Left ventricle myocardium inferior (tissue), 1 donor: ENCODE measurements around the gene FBXO42. TPM values are rescaled to one million over a fixed set of nuclear protein-coding genes. Genes with fewer than 3 reads are reported as not detected.
A peak's percentile ranks its signal among the peaks of the same experiment; 100 is the strongest.

Experiments used
- DNase-seq: peaks from one replicate; pipeline ENCODE4 v3.0.0-alpha.2; 2020
- H3K27ac ChIP-seq: fragments of 200-600 bp; replicated peaks from 2 replicates; pipeline ENCODE4 v1.8.0; 2021
- H3K27me3 ChIP-seq: fragments of 200-600 bp; 2 replicates; pipeline ENCODE4 v1.8.0; 2021; ENCODE audit warnings: low read depth
- H3K36me3 ChIP-seq: fragments of 200-600 bp; 2 replicates; pipeline ENCODE4 v1.8.0; 2021
- H3K4me1 ChIP-seq: fragments of 200-600 bp; 2 replicates; pipeline ENCODE4 v1.8.0; 2021
- H3K4me3 ChIP-seq: fragments of 200-600 bp; 2 replicates; pipeline ENCODE4 v1.8.0; 2021; ENCODE audit warnings: mild to moderate bottlenecking, moderate library complexity
- H3K9me3 ChIP-seq: fragments of 200-600 bp; replicated peaks from 2 replicates; pipeline ENCODE4 v1.8.0; 2021
- CTCF ChIP-seq: fragments of 200-600 bp; IDR thresholded peaks from 2 replicates; pipeline ENCODE4 v1.8.0; 2021; ENCODE audit warnings: antibody characterized with exemption, mild to moderate bottlenecking, borderline replicate concordance
- intact Hi-C: fragments of 100-400 bp; cut with micrococcal nuclease; formaldehyde crosslinking; loops from one replicate; pipeline ENCODE4 v1.11.0; 2022
- total RNA-seq: library from RNA; stranded (reverse); fragmentation: NEBNext Ultra II Directional; extraction: Animal tissue kit (Norgen Biotek cat#: 25700); gene quantifications from one replicate; pipeline ENCODE4 v1.2.1, GENCODE V29; 2021
- donor health status: DM: no; HTN: yes; CAD: no; lungs with severe emphysema.

The FBXO42 gene
- total RNA-seq, 1 donor from 2014 or later, result 18.6 TPM

GRCh38 chr1:16237343-16237830 is 114.9 kb downstream of the FBXO42 start:
- H3K4me1 ChIP-seq, result peaks cover 22% of the 10 kb centered on the region
- intact Hi-C loops, result no loop called here
- H3K9me3 ChIP-seq, result no peaks in the 10 kb centered on the region
- DNase-seq, result no peak
- H3K4me3 ChIP-seq, result peak overlapping the region; percentile 82
- no peak for TF ChIP-seq CTCF
- H3K27ac ChIP-seq, result peak overlapping the region; percentile 91
- H3K36me3 ChIP-seq, result peaks cover 4% of the 10 kb centered on the region
- no peaks in the 10 kb centered on the region for H3K27me3 ChIP-seq

DNA sequence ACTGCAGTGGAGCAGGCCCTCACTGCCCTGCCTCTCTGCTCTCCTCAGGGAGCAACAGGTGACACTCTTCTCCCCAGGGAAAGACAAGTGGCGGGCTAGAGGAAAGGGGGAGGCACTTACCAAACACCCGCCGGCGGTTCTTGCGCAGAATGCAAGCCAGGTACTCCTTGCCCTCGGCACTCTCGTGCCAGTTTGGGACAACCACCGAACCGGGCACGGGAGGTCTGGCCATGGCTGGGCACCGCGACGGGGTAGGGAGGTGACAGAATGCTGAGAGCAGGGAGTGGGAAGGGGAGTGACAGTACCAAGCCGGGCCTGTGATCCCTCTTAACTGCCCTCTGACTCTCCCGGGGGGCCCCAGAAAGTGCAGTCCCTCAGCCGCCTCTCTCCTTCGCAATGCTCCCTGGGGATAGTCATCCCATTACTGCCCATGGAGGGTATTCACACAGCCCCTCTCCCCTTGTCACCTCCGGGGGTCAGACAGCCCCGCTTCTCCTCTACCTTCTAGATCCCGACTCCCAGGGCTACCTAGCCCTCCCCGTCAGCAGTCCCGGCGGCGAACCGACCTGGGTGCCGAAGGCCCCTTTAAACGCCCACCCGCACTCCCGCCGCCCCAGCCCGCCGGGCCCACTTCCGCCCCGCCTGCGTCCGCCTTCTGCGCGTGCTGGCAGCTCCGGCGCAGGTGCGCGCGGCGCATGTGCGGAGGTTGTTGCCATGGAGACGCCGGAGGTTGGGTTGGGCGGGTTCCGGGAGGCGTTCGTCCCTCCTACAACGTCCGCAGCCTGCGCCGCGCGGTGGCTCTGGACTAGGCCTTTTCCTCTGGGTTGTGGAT is 115.6 kb downstream of the FBXO42 start, which contains the start of gene CPLANE2:
TSS of gene CPLANE2 (minus strand) at position 673 of the 832 bp plus-strand sequence. CDS start at position 232, 441 bp downstream.
- H3K27me3 ChIP-seq, result no peaks in the 10 kb centered on the region
- peak within 1 kb of the TSS; percentile 91 for H3K27ac ChIP-seq
- intact Hi-C loops, result no loop called here
- peak; percentile 12 for TF ChIP-seq CTCF
- no peaks in the 10 kb centered on the region for H3K9me3 ChIP-seq
- H3K36me3 ChIP-seq, result peaks cover 10% of the 10 kb centered on the region
- H3K4me1 ChIP-seq, result peaks cover 22% of the 10 kb centered on the region
- H3K4me3 ChIP-seq, result peak within 1 kb of the TSS; percentile 82
- peak; percentile 95 for DNase-seq

GRCh38 chr1:16235944-16236510 is 116.3 kb downstream of the FBXO42 start:
- peak; percentile 39 for TF ChIP-seq CTCF
- H3K27me3 ChIP-seq, result no peaks in the 10 kb centered on the region
- peak overlapping the region; percentile 91 for H3K27ac ChIP-seq
- intact Hi-C loops, result no loop called here
- H3K9me3 ChIP-seq, result no peaks in the 10 kb centered on the region
- no peak for DNase-seq
- peaks cover 22% of the 10 kb centered on the region for H3K4me1 ChIP-seq
- peak overlapping the region; percentile 82 for H3K4me3 ChIP-seq
- peaks cover 10% of the 10 kb centered on the region for H3K36me3 ChIP-seq

- DNase-seq, result no peak
- intact Hi-C loops, result no loop called here
- no peak for TF ChIP-seq CTCF
- Histone ChIP-seq H3K27me3 (no peaks in the 10 kb centered on the region), H3K4me3 (no peak overlapping the region), H3K4me1 (peaks cover 22% of the 10 kb centered on the region), H3K27ac (no peak overlapping the region), H3K36me3 (peaks cover 10% of the 10 kb centered on the region), H3K9me3 (no peaks in the 10 kb centered on the region)
Observed at GRCh38 chr1:16235347-16235746, 116.9 kb downstream of the FBXO42 start.

- peaks cover 1% of the 10 kb centered on the region for H3K27me3 ChIP-seq
- no peak for DNase-seq
- H3K36me3 ChIP-seq, result peaks cover 10% of the 10 kb centered on the region
- no peak overlapping the region for H3K4me3 ChIP-seq
- H3K9me3 ChIP-seq, result no peaks in the 10 kb centered on the region
- H3K4me1 ChIP-seq, result peaks cover 22% of the 10 kb centered on the region
- intact Hi-C loops, result no loop called here
- no peak for TF ChIP-seq CTCF
- no peak overlapping the region for H3K27ac ChIP-seq
Observed at GRCh38 chr1:16233431-16233830, 118.8 kb downstream of the FBXO42 start.
